ENCODE results near the gene AMN1. TPM values are rescaled to one million over a fixed set of nuclear protein-coding genes. Genes with fewer than 3 reads are reported as not detected.

AMN1 gene
- total RNA-seq, 1 donor from 2014 or later = 9.3 TPM

Other genes with a start within 250 kb of the AMN1 start
- gene DENND5B, start 137.9 kb downstream of the AMN1 start, total RNA-seq = 7.6 and 7.9 TPM in 2 replicates
- gene ETFBKMT, start 69.3 kb downstream of the AMN1 start, total RNA-seq = 0.55 and 1.5 TPM in 2 replicates
- 32.3 and 33.0 TPM in 2 replicates for gene RESF1, start 230.4 kb upstream of the AMN1 start, total RNA-seq

Measured in kidney epithelial cell (primary cell).